GM19397 (cell line): ENCODE results near the gene METAP1D.
"Not testable (repeated sequence)": the region's sequence is repeated elsewhere in the genome, so short reads cannot be mapped to it uniquely, and the experiment has no call there.

Experiments
- ATAC-seq: cut with Tn5 transposase; IDR thresholded peaks from one replicate; pipeline ENCODE4 v1.9.1; 2021; ENCODE audit warnings: mild to moderate bottlenecking, moderate library complexity; ENCODE audit not compliant: unreplicated experiment

Gene METAP1D

DNA sequence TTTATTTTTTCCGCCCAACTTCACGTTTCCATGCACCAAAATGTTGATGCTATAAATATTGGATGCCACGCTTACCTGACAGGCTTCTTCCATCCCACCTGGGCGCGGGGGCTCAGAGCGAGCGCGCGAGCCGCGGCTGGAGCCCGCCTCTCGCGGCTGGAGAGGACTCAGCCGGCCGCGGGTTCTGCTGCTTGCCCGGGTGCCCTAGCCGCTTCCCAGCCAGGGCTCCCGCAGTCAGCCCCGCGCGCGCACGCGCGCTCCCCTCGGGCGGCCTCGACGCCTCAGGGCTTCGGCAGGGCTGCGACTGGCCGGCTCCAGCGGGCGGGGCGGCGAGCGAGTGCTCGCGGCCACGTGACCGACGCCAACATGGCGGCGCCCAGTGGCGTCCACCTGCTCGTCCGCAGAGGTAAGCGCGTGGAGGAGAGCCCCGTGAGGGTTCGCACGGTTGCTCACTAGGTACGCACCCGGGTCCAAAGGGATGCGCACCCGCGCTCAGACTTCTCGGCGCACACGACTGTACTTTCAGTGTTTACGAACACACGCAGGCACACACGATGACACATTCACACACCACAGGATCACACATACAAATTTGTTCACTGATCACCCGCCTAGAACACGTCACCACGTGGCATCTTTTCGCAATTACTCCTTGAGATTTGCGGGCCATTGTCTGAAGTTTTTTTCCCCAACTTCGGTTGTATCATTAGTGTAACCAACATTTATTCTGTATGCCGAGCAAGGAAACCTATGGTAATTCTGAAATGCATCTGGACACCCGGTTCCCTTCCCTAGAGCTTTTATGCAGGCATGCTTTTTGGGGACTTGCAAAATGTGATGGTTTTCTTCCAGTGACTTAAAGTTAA is at the start of gene METAP1D:
METAP1D (plus strand) TSS at position 350 of the 866 bp plus-strand sequence; CDS start at position 367, 17 bp downstream.
- ATAC-seq, result peak; percentile 98

DNA sequence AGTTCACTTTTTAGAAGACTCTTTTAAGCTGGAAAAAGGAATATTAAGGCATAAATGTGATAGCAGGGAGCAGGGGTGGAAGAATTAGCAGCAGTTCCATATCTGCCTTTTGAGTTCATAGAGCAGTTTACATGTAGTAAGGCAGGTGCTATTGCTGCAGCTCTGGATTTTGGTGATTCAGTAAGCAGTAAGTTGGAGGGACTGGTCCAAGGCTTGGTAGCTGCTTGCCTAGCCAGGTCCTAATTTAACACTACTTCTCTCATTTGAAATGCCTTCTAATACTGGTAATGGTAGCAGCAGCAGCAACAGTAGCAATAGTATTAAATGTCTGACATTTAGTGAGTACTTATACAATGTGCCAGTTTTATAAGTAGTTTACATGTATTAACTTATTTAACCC is 47.5 kb upstream of the METAP1D start:
- no peak for ATAC-seq

DNA sequence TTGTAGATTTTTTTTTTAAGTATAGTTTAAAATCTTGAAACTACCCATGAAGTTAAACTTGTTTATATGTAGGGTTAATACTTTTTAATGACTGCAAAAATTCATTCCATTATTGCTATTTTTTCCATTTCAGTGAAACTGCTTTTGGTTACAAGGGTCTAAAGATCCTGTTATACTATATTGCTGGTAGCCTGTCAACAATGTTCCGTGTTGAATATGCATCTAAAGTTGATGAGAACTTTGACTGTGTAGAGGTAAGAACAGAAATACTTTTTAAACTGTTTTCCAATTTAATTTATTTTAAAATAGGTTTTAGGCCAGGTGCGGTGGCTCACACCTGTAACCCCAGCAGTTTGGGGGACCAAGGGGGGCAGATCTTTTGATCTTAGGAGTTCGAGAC is 47.0 kb upstream of the METAP1D start:
- no peak for ATAC-seq

DNA sequence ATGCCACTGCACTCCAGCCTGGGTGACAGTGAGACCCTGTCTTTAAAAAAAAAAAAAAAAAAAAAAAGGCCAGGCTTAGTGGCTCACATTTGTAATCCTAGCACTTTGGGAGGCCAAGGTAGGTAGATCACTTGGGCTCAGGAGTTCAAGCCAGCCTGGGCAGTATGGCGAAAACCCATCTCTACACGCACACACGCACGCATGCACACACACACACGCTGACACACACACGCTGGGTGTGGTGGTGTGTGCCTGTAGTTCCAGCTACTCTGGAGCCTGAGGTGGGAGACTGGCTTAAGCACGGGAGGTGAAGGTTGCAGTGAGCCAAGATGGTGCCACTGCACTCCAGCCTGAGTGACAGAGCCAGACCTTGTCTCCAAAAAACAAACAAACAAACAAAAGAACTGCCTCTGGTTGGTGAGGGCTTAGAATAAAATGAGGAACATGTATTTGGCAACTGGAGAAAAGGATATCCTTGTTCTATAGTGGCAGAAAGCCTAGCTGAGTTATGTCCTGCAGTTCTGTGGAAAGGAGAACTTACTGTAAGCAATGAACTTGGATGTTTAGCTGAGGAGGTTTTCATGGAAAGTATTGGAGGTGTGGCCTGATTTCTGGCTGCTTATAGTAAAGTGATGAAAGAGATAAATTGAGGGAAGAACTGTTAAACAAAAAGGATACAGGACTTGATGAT is 43.5 kb upstream of the METAP1D start:
- ATAC-seq, result no peak

DNA sequence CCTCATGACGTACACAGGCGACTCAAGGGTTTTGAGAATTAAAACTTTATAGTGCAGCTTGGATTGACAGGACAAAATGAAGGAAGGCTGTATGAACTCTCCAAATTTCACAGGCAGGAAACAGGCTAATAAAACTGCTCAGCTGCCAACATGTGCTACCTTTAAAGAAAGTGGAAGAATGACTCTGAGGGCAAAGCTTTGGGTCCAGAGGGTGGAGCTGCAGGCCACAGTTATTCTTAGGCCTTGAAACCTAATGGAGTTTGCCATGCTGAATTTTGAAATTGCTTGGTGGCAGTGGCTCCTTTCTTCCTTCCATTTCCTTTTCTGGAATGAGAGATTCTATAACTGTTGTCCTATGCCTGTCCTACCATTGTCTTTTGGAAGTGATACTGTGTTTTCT is 42.7 kb upstream of the METAP1D start:
- no peak for ATAC-seq

DNA sequence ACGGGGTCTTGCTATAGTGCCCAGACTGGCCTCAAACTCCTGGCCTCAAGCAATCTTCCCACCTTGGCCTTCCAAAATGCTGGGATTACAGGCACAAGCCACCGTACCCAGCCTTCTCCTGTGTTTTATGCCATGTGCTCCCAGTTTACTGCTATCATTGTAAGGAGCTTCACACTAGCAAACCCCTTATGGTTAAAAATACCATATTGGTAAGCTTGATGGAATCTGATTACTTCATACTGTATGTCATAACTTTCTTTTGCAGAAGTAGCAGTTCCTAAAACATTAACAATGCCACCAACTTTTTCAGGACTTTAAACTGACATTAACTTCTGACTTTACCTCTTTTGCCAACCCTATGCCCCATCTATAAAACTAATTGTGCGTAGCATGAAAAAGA is 41.3 kb upstream of the METAP1D start:
- ATAC-seq, result no peak

DNA sequence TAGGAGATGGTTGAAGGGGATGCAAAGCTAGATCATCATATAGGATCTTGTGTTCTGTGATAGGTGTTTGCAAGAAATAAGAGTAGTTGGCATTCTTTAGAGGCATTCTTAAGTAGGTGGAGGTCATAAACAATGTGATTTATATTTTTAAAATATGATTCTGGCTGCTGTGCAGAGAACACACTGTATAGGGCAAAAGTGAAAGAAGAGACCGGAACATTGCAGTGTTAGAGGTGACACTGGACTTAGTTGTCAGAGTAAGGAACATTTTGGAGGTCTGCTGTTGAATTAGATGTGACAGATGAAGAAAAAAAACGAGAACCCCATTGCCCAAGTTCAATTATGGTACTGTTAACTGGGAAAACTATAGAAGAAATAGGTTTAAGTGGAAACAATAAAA is 39.8 kb upstream of the METAP1D start:
- no peak for ATAC-seq

DNA sequence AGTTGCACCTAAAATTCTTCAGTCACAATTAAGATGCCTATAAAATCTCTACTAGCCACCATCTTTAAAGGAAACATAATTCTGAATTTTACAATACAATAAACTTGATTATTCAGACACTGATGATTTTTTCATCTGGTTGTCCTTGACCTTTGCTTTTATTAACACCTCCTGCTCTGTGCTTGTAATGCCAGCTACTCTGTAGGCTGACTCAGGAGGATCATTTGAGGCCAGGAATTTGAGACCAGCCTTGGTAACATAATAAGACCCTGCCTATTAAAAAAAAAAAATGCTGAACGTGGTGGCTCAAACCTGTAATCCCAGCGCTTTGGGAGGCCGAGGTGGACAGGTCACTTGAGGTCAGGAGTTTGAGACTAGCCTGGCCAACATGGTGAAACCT is 39.2 kb upstream of the METAP1D start:
- ATAC-seq, result no peak

DNA sequence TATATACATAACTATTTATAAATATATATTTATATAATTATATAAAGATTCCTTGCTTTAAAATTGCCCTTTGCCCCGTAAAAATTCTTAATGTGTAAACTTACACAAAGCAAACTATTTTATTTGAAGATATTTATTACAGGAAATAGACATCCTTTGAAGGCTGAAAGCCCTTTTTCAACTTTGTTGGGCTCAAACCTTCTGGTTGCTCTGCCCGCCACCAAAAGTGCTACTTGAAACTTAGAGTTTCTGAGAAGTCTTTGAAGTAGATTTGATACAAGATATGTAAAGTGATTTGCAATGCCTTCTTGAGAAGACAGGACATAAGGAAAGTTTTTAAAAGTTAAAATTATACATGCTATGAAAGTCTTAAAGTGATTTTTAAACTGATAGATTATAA is 36.6 kb upstream of the METAP1D start:
- no peak for ATAC-seq

DNA sequence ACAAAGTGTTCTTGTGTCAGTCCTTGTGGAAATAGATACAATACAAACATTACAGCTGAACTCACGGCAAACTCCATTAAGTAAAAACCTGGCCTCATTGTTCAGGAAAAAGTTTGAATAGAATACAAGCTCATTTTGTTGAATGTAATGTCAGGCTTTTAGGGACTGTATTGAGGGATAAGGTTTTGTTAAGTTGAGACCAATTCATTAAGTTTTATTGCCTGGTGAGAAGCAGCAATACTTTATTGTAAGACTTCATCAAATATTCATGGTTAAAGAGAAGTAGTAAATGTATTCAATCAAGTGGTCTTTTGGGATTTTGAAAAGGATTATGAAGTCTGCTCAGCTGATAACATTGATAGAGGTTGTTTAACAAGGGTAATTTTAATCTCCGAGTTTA is 35.4 kb upstream of the METAP1D start:
- no peak for ATAC-seq

DNA sequence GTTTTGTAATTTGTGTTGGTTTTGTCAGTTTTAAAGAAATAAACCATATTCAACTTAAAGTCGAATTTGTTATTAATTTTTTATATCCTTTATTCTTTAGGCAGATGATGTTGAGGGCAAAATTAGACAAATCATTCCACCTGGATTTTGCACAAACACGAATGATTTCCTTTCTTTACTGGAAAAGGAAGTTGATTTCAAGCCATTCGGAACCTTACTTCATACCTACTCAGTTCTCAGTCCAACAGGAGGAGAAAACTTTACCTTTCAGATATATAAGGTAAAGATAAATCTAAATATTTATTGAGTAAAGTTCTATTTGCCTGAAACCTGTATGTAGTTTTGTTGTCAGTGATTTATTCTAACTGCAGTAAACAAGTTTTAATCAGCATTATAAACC is 34.5 kb upstream of the METAP1D start:
- ATAC-seq, result no peak

DNA sequence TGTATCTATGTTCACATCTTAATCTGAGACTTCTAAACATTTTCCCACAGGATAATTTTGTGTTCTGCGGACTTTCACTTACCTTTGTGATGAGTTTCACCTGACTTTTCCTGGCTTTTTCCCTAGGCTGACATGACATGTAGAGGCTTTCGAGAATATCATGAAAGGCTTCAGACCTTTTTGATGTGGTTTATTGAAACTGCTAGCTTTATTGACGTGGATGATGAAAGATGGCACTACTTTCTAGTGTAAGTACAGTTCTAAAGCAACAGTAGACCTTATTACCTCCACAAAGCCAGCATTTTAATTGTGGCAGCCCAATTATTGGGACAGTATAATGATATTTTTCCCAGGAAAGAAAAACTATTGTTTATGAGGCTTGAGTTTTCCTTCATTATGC is 34.1 kb upstream of the METAP1D start:
- ATAC-seq, result no peak

DNA sequence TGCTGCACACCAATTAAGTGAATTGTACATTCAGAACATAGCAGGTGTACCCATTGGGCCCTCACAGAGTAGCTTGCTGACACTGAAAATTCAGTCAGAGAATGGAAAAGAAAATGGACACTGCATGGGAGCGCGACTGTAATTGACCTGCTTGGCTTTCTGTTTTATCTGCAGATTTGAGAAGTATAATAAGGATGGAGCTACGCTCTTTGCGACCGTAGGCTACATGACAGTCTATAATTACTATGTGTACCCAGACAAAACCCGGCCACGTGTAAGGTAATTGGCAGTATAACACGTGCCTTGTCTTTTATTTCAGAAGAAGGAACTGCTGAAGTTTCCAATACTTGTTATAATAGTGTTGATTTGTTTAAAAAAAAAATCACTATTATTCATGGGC is 33.5 kb upstream of the METAP1D start:
- no peak for ATAC-seq

DNA sequence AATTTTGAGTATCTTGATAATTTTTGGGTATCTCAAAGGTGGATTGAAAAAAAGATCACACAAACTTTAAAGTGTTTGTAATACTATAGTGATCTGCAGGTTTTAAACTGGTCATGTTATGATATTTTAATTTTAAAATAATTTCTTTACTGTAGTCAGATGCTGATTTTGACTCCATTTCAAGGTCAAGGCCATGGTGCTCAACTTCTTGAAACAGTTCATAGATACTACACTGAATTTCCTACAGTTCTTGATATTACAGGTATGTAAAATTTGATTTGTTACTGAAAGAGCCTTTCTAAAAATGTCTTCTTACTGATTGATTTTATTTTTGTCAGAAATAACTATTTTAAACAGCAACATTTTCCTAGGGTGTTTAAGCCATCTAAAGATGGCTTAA is 33.1 kb upstream of the METAP1D start:
- no peak for ATAC-seq

DNA sequence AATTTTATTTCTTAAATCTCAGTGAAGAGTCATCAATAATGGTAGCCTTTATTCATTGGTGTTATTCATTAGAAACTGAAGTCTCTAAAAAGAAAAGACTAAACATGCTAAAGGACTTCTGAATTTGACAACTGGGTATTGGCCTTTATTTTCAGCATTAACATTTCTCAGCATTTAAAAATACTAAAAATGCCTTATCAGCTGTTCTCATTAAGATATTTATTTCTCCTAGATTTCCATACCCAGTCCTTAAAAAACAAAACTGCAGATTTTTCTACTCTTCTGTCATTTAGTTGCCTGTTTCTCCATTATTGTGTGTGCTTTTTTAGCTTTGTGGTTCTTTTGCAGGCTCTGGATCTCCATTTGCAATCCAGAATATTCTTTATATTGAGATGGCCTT is 31.2 kb upstream of the METAP1D start:
- ATAC-seq, result no peak

DNA sequence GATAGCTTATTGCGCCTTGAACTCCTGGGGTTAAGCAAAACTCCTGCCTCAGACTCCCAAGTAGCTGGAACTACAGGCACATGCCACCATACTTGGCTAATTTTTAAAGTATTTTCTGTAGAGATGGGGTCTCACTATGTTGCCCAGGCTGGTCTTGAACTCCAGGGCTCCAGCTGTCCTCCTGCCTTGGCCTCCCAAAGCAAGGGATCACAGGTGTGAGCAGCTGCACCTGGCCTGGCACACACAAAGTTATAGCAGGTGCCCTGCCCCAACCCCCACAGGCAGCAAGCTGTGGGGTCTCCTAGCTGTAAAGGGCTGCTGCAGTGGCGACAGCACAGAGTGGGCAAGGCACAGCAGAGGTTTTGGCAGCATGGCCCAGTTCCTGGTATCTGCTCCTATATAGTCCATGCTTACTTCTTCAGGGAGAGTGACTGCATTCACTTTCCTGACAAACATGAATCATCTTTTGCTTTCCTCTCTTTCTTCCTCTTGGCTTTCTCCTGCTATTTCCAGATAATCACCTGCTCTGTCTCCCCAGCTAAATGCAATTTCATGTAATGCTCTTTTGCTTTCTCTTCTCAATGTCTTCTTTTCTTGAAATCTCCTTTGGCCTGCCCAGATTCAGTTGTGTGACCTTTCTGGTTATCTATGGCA is 27.3 kb upstream of the METAP1D start:
- ATAC-seq, result no peak

DNA sequence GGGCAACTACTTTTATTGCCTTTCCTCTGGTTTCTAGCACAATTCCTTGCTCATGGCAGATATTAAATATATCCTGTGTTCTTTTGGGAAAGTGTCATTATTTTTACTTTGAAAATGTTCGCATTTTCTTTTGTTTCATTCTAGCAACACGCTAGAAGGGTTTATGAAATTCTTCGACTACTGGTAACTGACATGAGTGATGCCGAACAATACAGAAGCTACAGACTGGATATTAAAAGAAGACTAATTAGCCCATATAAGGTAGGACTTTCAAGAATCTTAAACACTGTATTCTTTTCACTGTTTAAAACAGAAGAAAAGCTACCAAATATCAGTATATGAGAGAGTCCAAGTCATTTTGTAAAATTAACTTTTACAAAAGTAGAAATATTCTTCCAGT is 20.6 kb upstream of the METAP1D start:
- ATAC-seq, result no peak

DNA sequence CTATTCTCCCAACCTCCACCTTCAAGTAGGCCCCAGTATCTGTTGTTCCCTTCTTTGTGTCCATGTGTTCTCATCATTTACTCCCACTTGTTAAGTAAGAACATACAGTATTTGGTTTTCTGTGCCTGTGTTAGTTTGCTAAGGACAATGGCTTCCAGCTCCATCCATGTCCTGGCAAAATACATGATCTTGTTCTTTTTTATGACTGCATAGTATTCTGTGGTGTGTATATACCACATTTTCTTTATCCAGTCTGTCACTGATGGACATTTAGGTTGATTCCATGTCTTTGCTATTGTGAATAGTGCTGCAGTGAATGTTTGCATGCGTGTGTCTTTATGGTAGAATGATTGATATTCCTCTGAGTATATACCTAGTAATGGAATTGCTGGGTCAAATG is 15.8 kb upstream of the METAP1D start:
- ATAC-seq, result not testable (repeated sequence)

DNA sequence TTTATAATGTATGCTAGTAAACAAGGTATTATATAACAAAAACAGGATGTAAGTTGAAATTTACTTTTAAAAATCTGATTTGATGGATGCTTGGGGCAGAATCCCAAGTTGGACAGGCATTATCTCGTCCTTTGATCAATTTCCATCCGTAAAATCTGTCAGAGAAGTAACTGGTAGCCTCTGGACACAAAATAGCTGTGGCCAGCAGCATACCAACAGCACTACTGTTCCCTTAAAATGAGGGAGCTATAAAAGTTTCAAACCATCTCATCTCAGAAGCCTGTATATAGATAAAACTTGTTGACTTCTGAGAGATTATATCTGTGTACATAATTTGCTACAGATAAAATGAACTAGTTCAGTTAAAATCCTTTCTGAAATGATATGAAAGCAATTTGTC is 14.7 kb upstream of the METAP1D start:
- no peak for ATAC-seq

DNA sequence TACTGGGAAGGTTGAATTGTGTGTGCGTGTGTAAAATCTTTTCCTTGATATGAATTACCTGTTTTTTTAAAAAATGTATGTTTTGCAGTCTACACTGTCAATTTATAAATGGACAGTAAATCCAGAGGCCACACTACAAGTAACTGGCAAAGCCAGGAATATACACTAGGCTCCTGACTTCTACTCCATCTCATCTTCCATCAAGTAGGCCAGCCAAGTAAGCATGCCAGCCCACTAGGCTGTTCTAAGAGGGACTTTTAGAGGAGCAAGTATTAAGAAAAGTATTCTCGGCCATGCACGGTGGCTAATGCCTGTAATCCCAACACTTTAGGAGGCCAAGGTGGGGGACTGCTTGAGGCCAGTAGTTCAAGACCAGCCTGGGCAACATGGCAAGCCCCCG is 13.0 kb upstream of the METAP1D start:
- ATAC-seq, result no peak

DNA sequence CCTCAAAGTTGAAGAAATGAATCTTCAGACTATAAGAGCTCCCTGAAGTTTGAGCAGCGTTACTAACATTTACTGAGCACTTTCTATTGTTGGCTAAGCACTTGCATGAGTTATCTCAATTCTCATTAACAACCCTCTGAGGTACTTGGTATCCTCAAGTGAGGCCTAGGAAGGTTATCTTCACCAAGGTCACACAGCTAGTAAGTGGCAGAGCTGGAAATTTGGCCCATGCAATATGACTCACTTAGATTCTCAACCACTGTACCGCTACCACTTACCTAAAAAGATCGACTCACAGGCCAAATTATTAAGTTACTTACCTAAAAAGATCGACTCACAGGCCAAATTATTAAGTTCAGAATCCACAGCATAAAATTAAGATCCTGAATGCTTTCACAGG is 8.7 kb upstream of the METAP1D start:
- no peak for ATAC-seq

DNA sequence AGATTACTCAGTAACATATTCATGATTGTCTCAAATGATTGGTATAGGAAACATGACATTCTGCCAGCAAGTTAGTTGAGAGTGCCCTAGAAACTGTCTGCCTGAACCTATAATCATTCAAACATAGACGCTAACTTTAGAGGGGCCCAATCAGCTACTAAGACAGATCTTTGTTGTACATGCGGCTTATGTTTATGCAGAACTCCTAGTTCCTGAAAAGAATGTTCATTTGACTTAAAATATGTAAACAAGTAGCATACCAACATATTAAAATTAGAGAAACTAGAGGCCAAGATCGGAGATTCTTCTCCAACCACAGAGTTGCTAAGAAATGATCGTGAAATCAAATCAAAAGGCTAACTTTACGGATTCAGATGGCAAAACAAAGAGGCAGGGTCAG is 4.2 kb upstream of the METAP1D start:
- ATAC-seq, result no peak
